ACHN (cell line): ENCODE data around the gene GATAD1.
"Not testable (repeated sequence)": the region's sequence is repeated elsewhere in the genome, so short reads cannot be mapped to it uniquely, and the experiment has no call there.

Experiments
- DNase-seq: peaks from one replicate; pipeline ENCODE4 v3.0.0-alpha.2; 2015
- in situ Hi-C: cut with HindIII; loops from 2 replicates; pipeline ENCODE4 v1.10.0; 2017; ENCODE audit warnings: low sequenced_read_pairs, low pct_ligation_motif_present, low pct_unique_long_range_greater_than_20kb

Gene GATAD1

GRCh38 chr7:92447345-92448204, at the start of gene GATAD1:
Gene GATAD1, plus strand, starts transcription at chr7:92447482. Its CDS starts 248 bp downstream, at chr7:92447730.
- DNase-seq, result peak; percentile 97
- in situ Hi-C loops, result no loop called here

GRCh38 chr7:92397542-92397941, 49.7 kb upstream of the GATAD1 start:
- in situ Hi-C loops, result no loop called here

GRCh38 chr7:92400013-92400412, 47.3 kb upstream of the GATAD1 start:
- DNase-seq, result no peak
- in situ Hi-C loops, result no loop called here

More at GRCh38 chr7:92397542-92397941, 49.7 kb upstream of the GATAD1 start:
- no peak for DNase-seq

GRCh38 chr7:92402920-92403759, 44.1 kb upstream of the GATAD1 start:
- DNase-seq, result no peak
- in situ Hi-C loops, result no loop called here

- DNase-seq, result no peak
- in situ Hi-C loops, result no loop called here
Measured at GRCh38 chr7:92403760-92404074, 43.6 kb upstream of the GATAD1 start.

GRCh38 chr7:92404170-92404614, 43.1 kb upstream of the GATAD1 start:
- no peak for DNase-seq

GRCh38 chr7:92409357-92409756, 37.9 kb upstream of the GATAD1 start:
- no peak for DNase-seq
- in situ Hi-C loops, result no loop called here

More at GRCh38 chr7:92404170-92404614, 43.1 kb upstream of the GATAD1 start:
- in situ Hi-C loops, result no loop called here

- DNase-seq, in situ Hi-C loops: not testable (repeated sequence)
Measured at GRCh38 chr7:92410162-92410561, 37.1 kb upstream of the GATAD1 start.

GRCh38 chr7:92412745-92413144, 34.5 kb upstream of the GATAD1 start:
- no peak for DNase-seq
- in situ Hi-C loops, result no loop called here

- no peak for DNase-seq
- in situ Hi-C loops, result no loop called here
Measured at GRCh38 chr7:92413550-92413949, 33.7 kb upstream of the GATAD1 start.

GRCh38 chr7:92415225-92415624, 32.1 kb upstream of the GATAD1 start:
- DNase-seq, result no peak
- in situ Hi-C loops, result no loop called here

GRCh38 chr7:92417913-92418312, 29.4 kb upstream of the GATAD1 start:
- in situ Hi-C loops, result no loop called here
- no peak for DNase-seq

GRCh38 chr7:92421676-92422435, 25.4 kb upstream of the GATAD1 start:
- DNase-seq, result no peak

GRCh38 chr7:92422926-92423325, 24.4 kb upstream of the GATAD1 start:
- DNase-seq, result no peak
- in situ Hi-C loops, result no loop called here

More at GRCh38 chr7:92421676-92422435, 25.4 kb upstream of the GATAD1 start:
- in situ Hi-C loops, result no loop called here

GRCh38 chr7:92423710-92424131, 23.6 kb upstream of the GATAD1 start:
- in situ Hi-C loops, result no loop called here
- DNase-seq, result no peak

GRCh38 chr7:92425311-92425947, 21.9 kb upstream of the GATAD1 start:
- in situ Hi-C loops, result no loop called here
- DNase-seq, result no peak

GRCh38 chr7:92427193-92427592, 20.1 kb upstream of the GATAD1 start:
- in situ Hi-C loops, result no loop called here
- no peak for DNase-seq

GRCh38 chr7:92432299-92432946, 14.9 kb upstream of the GATAD1 start:
- no peak for DNase-seq
- in situ Hi-C loops, result no loop called here
